Bronchial epithelial cell (primary cell): ENCODE results near the gene AUTS2. TPM values are rescaled to one million over a fixed set of nuclear protein-coding genes. Genes with fewer than 3 reads are reported as not detected.

ENCODE experiments used
- DNase-seq: peaks from one replicate; pipeline ENCODE4 v3.0.0-alpha.2; 2010; ENCODE audit warnings: low read depth
- FAIRE-seq: peaks from 2 replicates; lab custom pipeline; 2011; peaks lifted over from hg19 to GRCh38; lab: Jason Lieb, UNC
- H3K27me3 ChIP-seq: 2 replicates; pipeline ENCODE4 v1.5.1; 2011; ENCODE audit warnings: low read length; ENCODE audit not compliant: control insufficient read depth, insufficient read depth
- H3K36me3 ChIP-seq: 2 replicates; pipeline ENCODE4 v1.5.1; 2011; ENCODE audit warnings: low read length; ENCODE audit not compliant: control insufficient read depth, insufficient read depth
- H3K4me3 ChIP-seq: 2 replicates; pipeline ENCODE4 v1.5.1; 2011; ENCODE audit warnings: mild to moderate bottlenecking, low read depth, low read length, control low read depth
- CTCF ChIP-seq: IDR thresholded peaks from 2 replicates; pipeline ENCODE4 v1.5.1; 2011; ENCODE audit warnings: mild to moderate bottlenecking, moderate library complexity, low read length, control low read depth, inconsistent platforms; ENCODE audit not compliant: insufficient read depth, severe bottlenecking
- total RNA-seq: library from RNA; depleted of rRNA; stranded (reverse); fragments of >200 nt; gene quantifications from 2 replicates; pipeline ENCODE4 v1.2.1, GENCODE V29; 2014

AUTS2 gene
- total RNA-seq, 1 donor from 2014 or later, result 9.5 TPM

- DNase-seq (no peak), FAIRE-seq (no peak)
- TF ChIP-seq CTCF, result no peak
- no peaks in the 10 kb centered on the region for H3K27me3 ChIP-seq
- H3K4me3 ChIP-seq, result no peak overlapping the region
- no peaks in the 10 kb centered on the region for H3K36me3 ChIP-seq
These were observed 87.0 kb downstream of the AUTS2 start for GRCh38 chr7:69685293-69685631.

- no peak for FAIRE-seq
- no peaks in the 10 kb centered on the region for H3K36me3 ChIP-seq
- H3K4me3 ChIP-seq, result no peak overlapping the region
- H3K27me3 ChIP-seq, result no peaks in the 10 kb centered on the region
- no peak for TF ChIP-seq CTCF
- DNase-seq, result no peak
These were observed 88.1 kb downstream of the AUTS2 start for GRCh38 chr7:69686366-69686765.

- FAIRE-seq, result no peak
- no peak for DNase-seq
- no peak for TF ChIP-seq CTCF
- H3K36me3 ChIP-seq, result no peaks in the 10 kb centered on the region
- H3K4me3 ChIP-seq, result no peak overlapping the region
- no peaks in the 10 kb centered on the region for H3K27me3 ChIP-seq
These were observed 89.6 kb downstream of the AUTS2 start for GRCh38 chr7:69687739-69688433.

- FAIRE-seq, result no peak
These were observed 92.1 kb downstream of the AUTS2 start for GRCh38 chr7:69690329-69690728.

GRCh38 chr7:69691327-69691726, 93.1 kb downstream of the AUTS2 start:
- Histone ChIP-seq H3K36me3 (no peaks in the 10 kb centered on the region), H3K4me3 (no peak overlapping the region), H3K27me3 (no peaks in the 10 kb centered on the region)
- FAIRE-seq (no peak), DNase-seq (no peak)
- no peak for TF ChIP-seq CTCF

More at GRCh38 chr7:69690329-69690728, 92.1 kb downstream of the AUTS2 start:
- no peaks in the 10 kb centered on the region for H3K27me3 ChIP-seq
- H3K36me3 ChIP-seq, result no peaks in the 10 kb centered on the region
- no peak for TF ChIP-seq CTCF
- H3K4me3 ChIP-seq, result no peak overlapping the region
- no peak for DNase-seq

- no peak for DNase-seq
- no peak for FAIRE-seq
- no peaks in the 10 kb centered on the region for H3K36me3 ChIP-seq
- no peak for TF ChIP-seq CTCF
- H3K4me3 ChIP-seq, result no peak overlapping the region
- no peaks in the 10 kb centered on the region for H3K27me3 ChIP-seq
These were observed 93.5 kb downstream of the AUTS2 start for GRCh38 chr7:69691734-69692133.
